Fibroblast of villous mesenchyme (primary cell): Measurements from ENCODE around the gene CES4A. TPM values are rescaled to one million over a fixed set of nuclear protein-coding genes. Genes with fewer than 3 reads are reported as not detected.
A peak's percentile ranks its signal among the peaks of the same experiment; 100 is the strongest.

Experiments used
- DNase-seq: peaks from one replicate; pipeline ENCODE4 v3.0.0-alpha.2; 2010; ENCODE audit warnings: low read depth
- H3K4me3 ChIP-seq: 2 replicates; pipeline ENCODE4 v1.5.1; 2011; ENCODE audit warnings: low read depth, mild to moderate bottlenecking, low read length
- CTCF ChIP-seq: IDR thresholded peaks from 2 replicates; pipeline ENCODE4 v1.5.1; 2012; ENCODE audit warnings: low read depth, mild to moderate bottlenecking, low read length; ENCODE audit not compliant: insufficient read depth
- total RNA-seq: library from RNA; depleted of rRNA; stranded (reverse); fragments of >200 nt; gene quantifications from 2 replicates; pipeline ENCODE4 v1.2.3, GENCODE V29; 2012

CES4A gene
- total RNA-seq, 1 donor = 4.3 TPM

- no peak for TF ChIP-seq CTCF
- H3K4me3 ChIP-seq = no peak overlapping the region
- peak; percentile 63 for DNase-seq
These were observed 11.6 kb upstream of the CES4A start for GRCh38 chr16:66976746-66977145.

DNA sequence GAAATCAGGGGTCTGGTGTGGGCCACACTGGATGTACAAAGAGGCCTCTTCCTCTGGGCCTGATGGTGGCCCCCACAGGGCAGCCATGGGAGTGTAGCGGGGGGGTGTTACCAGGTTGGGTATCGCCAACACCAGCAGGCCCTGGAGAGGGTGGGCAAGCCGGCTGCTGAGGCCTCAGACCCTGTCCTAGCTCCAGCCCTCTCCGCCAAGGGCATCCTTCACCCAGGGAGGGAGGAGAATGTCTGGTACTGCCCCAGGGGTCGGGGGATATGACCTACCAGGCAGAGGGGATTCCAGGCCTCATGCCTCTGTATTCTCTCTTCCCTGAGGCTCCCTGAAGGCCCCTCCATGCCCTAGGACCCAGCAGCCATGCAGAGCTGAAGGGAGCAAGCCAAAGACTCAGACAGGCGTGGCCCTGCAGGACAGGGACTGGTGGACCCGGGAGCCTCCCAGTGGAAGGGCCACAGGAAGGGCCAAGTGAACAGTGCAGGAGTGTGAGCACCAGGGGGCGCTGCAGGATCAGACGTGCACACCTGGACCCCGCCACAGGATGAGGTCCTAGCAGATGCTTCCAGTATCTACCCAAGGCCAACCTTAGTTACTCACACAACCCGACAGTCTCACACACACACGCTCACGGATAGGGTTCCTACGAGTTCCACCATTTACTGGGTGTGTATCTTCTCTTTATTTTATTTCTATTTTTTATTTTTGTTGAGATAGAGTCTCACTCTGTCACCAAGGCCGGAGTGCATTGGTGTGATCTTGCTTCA, 10.9 kb upstream of the CES4A start:
- TF ChIP-seq CTCF = peak; percentile 94
- peak; percentile 82 for DNase-seq
- H3K4me3 ChIP-seq = no peak overlapping the region

DNA sequence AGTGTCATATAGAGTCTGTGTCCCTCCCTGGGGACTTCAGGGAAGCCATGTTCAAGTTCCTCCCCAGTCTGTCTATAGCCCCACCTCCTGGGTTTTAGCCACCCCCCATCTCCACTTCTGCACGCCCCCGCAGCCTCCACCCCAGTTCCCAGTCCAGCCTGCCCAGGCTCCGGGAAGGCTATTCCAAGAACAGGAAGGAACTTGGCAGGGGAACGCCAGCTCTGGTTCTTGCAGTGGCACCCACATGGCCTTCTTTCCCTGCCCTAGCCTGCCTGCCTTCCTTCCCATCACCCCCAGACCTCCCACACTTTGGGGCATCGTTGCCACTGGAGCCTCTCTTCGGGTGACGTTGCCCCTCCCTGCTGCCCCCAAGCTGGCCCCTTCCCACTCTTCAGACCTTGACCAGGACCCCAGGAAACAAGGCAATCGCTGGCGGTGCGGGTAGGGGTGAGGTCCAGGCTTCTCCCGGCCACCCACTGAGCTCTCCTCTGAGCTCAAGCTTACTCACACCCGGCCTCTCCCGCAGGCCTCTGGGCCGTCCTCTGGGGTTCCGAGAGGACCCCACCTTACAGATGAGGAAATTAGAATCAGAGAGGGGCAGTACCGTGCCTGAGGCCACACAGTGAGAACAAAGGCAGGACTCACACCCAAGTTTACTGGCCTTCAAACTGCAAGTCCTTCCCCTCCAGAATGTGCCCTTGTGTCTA, 9.2 kb upstream of the CES4A start:
- TF ChIP-seq CTCF = no peak
- H3K4me3 ChIP-seq = no peak overlapping the region
- no peak for DNase-seq

GRCh38 chr16:66983033-66983432, 5.4 kb upstream of the CES4A start:
- DNase-seq = no peak
- no peak overlapping the region for H3K4me3 ChIP-seq
- no peak for TF ChIP-seq CTCF

GRCh38 chr16:66984892-66985311, 3.5 kb upstream of the CES4A start:
- no peak for TF ChIP-seq CTCF
- DNase-seq = no peak

GRCh38 chr16:66986559-66986958, 1.8 kb upstream of the CES4A start:
- DNase-seq = no peak
- no peak for TF ChIP-seq CTCF
- no peak overlapping the region for H3K4me3 ChIP-seq

More at GRCh38 chr16:66984892-66985311, 3.5 kb upstream of the CES4A start:
- H3K4me3 ChIP-seq = no peak overlapping the region
